Stimulated activated CD4-positive, alpha-beta T cell treated with anti-CD3 and anti-CD28 coated beads, Interleukin-4, amount 100 ng/mL, for 24 hours (primary cell): ENCODE measurements around the gene MYOM3.

Source experiments
- DNase-seq: peaks from one replicate; pipeline ENCODE4 v3.0.0-alpha.2; 2020

The MYOM3 gene

GRCh38 chr1:24138476-24139221 is 26.7 kb upstream of the MYOM3 start:
- no peak for DNase-seq

GRCh38 chr1:24136956-24137539 is 25.1 kb upstream of the MYOM3 start:
- no peak for DNase-seq

DNA sequence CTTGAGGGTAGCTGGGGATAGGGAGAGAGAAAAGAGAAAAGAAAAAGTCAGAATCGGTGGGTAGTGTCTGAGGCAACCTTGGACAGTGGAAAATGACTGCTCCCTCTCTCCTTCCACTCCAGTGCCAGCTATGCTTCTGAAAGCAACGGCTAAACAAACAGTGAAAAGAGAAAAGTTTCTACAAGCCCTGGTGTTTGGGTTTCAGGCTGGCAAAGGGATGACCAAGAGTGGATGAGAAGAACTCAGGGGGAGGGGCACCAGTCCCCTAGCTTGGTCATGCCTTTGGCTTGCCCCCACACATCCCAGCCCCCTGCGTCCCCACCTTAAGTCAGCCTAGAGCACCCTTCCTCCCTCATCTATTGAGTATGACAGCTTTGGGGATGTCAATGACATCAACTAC is 22.4 kb upstream of the MYOM3 start:
- no peak for DNase-seq

DNA sequence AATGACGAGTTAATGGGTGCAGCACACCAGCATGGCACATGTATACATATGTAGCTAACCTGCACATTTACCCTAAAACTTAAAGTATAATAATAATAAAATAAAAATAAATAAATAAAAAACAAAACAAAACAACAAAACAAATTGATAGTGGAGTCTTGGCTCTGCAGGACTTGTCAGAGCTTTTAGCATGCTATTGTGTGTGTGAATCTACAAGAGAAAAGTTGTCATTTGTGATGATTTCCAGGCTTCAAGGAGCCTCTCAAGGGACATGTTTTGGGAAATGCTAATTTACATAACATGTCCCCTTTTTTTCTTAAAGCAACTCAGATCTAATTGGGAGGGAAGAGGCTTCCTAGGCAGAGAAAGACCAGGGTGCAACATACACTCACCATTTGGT is 21.9 kb upstream of the MYOM3 start:
- DNase-seq, result no peak

- DNase-seq, result no peak
Observed at GRCh38 chr1:24130385-24130784, 18.4 kb upstream of the MYOM3 start.

- DNase-seq, result no peak
Observed at GRCh38 chr1:24127801-24128363, 15.9 kb upstream of the MYOM3 start.

DNA sequence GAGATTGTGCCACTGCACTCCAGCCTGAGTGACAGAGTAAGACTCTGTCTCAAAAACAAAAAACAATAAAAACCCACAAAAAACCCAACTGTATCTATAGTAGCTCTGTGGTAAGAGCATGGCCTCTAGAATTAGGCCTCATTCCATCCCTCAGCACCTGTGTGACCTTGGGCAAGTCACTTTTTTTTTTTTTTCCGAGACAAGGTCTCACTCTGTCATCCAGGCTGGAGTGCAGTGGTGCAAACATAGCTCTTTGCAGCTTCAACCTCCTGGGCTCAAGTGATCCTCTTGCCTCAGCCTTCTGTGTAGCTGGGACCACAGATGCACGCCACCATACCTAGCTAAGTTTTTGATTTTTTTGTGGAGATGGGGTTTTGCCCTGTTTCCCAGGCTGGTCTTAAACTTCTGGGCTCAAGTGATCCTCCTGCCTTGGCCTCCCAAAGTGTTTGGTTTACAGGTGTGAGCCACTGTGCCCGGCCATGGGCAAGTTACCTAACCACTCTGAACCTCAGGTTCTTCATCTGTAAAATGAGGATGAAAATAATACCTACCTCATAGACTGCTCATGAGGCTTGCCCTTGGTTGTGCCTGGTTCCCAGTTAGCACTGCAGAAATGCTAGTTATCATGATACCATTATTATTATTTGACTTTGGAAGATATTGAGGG is 15.3 kb upstream of the MYOM3 start:
- no peak for DNase-seq

DNA sequence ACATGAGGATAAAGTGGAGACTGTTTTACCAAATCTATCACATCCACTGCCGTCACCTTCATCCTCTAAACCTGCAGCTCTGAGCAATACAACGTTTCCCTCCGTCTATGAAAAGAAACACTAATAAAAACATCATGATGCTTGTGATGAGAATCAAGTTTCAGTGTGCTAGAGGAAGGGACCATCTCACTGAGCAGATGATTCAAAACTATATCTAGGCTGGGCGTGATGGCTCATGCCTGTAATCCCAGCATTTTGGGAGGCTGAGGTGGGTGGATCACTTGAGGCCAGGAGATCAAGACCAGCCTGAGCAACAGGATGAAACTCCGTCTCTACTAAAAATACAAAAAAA is 14.7 kb upstream of the MYOM3 start:
- no peak for DNase-seq

DNA sequence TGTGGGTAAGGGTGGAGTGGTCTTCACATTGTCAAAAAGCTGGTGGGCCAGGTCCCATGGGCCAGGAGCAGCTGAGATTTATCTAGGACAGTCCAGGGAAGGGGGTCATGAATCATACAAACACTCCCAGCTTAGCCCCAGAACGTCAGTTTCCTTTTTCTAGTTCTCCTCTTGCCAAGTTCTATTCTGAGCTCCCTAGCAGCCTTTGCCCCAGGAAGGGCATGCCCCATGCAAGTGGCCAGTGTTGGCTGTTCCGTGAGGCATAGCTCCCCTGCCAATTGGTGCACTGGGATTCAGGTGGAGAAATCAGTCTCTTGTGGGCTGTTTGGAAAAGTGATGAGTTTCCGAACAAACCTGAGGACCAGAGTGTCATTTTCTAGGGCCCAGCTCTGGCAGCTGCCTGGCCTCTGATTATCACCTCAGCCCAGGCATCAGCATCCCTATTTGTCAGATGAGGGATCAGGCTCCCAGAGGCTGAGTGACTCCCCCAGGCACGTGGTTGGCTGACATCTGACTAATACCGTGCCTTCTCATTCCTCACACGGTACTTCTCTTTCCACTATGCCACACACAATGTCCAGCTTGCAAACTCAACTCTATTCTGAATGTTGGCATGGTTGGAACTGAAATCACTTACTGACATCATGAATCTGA is 14.2 kb upstream of the MYOM3 start:
- no peak for DNase-seq

DNA sequence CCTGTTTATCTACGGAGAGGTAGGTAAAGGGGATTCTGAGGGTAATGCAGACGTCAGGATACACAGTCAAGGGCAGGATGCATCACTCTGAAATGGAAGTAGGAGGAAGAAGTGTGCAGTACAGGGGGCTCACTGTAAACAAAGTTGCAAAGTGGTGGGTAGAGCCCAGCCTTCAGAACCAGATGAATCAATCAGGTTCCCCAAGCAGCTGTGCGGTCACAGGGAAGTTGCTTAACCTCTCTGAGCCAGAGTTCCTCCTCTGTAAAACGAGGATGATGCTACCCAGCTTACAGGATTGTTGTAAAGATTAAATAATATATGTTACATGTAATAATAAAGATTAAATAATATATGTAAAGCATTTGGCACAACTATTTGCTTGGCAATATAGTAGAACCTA is 13.5 kb upstream of the MYOM3 start:
- DNase-seq, result no peak

GRCh38 chr1:24124980-24125379 is 13.0 kb upstream of the MYOM3 start:
- no peak for DNase-seq

DNA sequence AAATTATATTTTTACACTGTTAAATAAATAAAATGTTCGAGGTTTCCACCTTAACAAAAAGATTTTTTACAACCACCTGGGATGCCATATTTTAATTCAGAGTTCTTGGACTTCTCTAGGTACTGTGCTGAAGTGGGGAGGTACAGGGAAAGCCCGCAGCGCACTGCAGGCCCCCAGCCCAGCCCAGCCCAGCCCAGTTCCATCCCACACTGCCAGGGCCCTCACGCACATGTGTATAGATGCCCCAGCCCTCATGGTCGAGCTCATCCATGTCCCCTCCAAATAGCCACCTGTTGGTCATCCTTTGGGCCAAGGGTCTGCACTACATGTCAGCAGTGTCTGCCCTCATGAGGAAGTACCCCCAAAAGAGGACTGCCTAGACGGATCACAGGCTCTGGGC is 11.7 kb upstream of the MYOM3 start:
- DNase-seq, result no peak

- no peak for DNase-seq
Observed at GRCh38 chr1:24122776-24123175, 10.8 kb upstream of the MYOM3 start.

DNA sequence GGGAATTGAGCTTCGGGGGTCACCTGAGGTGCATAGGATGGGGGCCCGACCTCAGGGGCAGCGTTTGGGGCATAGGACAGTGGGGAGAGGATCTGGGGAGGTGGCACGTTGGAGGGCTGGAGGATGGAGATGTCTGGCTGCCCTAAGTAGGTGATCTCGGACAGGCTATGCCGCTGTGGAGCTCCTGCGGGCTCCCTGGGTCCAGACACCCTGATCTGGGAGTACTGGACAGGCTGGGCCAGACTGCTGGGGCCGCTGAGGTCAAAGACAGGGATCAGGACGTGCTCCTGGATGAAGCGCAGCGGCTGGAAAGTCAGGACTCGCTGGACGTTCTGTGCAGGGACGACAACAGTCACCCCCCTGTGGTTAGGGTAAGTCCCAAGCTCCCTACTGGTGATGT is 9.5 kb upstream of the MYOM3 start:
- DNase-seq, result no peak

DNA sequence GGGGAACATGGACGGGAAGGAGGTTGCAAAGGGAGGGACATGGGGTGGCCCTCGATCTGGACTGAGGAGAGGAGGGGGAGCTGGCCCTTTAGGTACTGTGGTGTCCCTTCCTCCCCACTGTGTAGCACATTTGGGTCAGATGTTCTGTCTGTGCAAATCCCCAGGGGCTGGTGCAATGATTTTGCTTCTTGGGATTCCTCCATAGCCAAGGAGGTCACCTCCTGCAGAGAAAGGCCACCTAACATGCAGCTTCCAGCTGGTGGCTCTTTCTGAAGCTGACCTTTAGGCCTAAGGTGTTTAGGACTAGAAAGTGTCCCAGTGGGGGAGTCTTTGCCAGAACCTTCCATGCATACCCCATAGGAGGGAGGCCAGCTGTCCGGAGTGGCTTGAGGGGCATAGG is 9.0 kb upstream of the MYOM3 start:
- no peak for DNase-seq

GRCh38 chr1:24119859-24120756 is 8.2 kb upstream of the MYOM3 start:
- no peak for DNase-seq

GRCh38 chr1:24119489-24119858 is 7.5 kb upstream of the MYOM3 start:
- DNase-seq, result no peak

- no peak for DNase-seq
Observed at GRCh38 chr1:24118410-24119242, 6.7 kb upstream of the MYOM3 start.

GRCh38 chr1:24117722-24118409 is 5.9 kb upstream of the MYOM3 start:
- DNase-seq, result no peak

GRCh38 chr1:24117132-24117531 is 5.2 kb upstream of the MYOM3 start:
- DNase-seq, result no peak

GRCh38 chr1:24114753-24115152 is 2.8 kb upstream of the MYOM3 start:
- no peak for DNase-seq
